ENCODE data around the gene SLIT2.

The SLIT2 gene

DNA sequence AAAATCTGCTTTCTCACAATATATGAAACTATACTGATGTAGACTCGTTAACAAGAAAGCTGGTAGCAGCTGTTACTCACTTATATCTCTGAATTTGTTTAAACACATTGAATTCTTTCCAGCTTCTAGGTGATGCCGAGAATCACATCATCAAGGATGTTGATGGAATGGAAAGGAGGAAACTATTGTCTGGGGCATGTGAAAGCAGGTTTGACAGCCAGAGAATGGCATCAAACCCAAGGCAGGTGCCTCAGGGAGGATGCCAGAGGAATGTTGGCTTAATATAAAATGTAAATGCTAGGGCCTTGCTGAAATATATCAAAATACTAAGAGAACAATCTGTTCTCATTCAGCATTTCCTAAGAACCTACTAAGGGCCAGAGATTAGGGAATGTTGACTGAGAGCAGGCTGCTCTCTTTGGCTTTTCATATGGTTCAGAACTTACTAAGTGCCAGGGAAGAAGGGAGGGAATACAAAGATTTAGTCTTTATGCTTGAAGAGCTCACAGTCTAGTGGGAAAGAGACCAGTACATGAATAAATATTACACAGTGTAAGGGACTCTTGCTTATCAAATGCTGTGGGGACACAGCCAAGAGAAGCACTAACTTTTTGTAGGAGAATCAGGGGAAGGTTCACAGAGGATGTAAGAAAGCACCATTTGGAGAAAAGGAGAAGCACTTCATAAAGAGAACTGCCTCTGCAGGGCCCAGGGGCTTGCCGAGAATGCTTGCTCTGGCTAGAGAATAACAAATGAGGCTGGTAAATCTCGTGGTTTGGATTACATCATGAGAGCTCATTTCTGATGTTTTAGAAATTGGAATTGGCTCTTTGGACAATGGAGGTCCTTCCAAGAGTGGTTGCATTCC, 14.7 kb downstream of the SLIT2 start:
- no peak for DNase-seq (ENCODE audit: low read depth)

- no peak for DNase-seq (ENCODE audit: low read depth)
Observed at GRCh38 chr4:20268028-20268427, 16.3 kb downstream of the SLIT2 start.

DNA sequence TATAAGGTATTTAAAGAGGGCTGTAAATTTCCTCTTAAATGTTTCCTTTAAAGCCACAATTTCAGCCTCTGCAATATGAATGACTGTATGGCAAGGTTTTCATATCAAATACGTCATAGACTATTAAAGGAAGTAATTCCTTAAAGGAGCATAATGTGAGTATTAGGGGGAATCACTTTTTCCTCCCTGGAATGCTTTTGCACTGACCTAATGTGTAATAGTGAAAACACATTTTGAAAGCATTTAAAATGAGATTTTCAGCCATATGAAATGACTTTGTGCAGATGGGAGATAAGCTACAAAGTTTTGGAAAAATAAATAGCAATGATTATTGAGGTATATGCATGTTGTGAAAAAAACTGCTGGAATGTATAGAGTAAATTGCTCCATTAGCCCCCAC, 17.6 kb downstream of the SLIT2 start:
- no peak for DNase-seq (ENCODE audit: low read depth)

- no peak for DNase-seq (ENCODE audit: low read depth)
Observed at GRCh38 chr4:20271950-20272349, 20.2 kb downstream of the SLIT2 start.

DNA sequence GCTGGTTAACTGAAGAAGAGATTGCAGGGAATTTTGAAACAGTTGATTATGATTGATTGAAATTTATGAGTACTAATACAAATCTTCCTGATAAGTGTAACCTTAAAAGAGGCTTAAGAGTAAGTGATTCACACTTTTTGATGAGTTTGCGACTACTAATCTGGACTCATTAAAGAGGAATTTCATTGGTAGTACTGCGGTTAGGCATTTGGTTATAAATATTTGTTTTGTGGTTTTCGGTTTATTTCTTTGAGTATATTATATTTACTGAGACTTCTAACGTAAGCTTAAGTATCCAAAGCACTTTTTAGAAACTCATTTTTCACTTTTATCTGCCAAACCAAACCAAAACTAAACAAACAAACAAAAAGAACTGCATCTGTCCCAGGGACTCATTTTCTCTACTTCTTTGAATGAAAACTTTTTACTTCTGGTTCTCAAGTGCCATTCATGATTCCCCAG, 20.7 kb downstream of the SLIT2 start:
- DNase-seq (ENCODE audit: low read depth): no peak

DNA sequence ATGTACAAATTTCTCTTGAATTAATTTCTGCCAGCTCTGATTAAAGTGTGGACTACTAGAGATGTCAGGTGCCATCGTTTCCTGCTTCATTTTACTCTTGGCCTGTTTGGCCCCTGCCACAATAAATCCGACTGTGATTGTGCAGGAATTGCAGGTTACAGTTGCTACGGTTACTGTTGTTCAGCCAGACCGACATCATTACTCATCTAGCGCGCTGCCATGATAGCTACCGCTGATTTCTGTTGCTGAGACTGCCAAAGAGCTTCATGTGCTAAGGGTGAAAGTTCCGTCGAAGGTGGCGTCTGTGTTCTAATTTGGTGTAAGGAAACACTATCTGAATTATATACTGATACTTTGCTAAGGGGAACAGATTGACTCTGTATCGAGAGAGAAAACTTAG, 22.1 kb downstream of the SLIT2 start:
- DNase-seq (ENCODE audit: low read depth): no peak

- DNase-seq (ENCODE audit: low read depth): no peak
Observed at GRCh38 chr4:20276848-20277247, 25.1 kb downstream of the SLIT2 start.

DNA sequence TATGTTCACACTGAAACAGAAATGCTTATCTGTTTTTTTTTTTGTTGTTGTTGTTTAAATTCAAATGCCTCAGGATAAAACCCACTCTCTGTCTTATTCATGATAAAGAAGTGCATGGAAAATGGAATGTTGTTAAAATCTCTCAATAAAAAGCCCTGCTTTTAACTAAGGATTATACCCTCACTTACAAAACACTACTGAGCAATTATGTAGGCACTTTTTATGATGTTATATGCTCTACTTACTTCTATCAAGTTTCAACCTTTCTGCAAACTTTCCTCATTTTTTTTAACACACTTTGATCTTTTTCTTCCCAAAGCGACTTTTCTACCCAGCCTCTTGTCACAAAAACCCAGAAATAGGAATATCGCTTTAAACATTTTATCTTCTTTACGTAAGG, 26.5 kb downstream of the SLIT2 start:
- DNase-seq (ENCODE audit: low read depth): no peak

DNA sequence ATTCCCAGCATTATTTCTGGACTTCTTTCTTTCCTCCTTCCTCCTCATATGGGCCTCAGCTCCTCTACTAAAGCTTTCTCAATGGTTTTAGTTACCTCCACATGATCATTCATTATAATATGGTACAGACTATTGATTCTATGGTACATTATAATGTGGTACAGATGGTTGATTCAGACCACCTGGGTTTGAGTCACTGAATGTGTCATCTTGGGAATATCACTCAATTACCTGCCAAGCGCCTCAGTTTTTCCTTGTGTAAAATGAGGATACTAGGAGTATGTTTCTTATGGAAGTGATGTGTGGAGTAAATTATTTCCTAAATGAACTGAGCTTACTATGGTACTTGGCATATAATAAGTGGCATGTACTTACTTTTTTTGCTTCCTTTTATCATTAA, 27.7 kb downstream of the SLIT2 start:
- no peak for DNase-seq (ENCODE audit: low read depth)

DNA sequence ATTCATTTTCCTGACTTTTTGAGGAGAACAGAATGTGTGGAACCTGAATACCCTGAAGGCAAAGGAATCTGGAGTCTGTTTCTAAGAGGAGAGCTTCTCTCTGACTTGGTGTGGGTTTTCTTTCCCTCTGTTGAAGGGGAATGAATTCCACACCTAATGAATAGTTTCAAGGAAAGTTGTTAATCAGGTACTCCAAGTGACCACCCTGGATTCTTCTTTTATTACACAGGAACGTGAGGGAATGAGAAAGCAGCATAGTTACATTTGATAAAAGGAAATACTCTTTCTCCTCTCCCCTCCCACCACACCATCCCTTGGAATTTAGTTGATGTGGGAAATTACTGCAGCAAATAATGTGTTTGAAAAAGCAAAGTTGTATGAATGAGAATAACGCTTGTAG, 29.7 kb downstream of the SLIT2 start:
- no peak for DNase-seq (ENCODE audit: low read depth)

GRCh38 chr4:20283039-20283438, 31.3 kb downstream of the SLIT2 start:
- DNase-seq (ENCODE audit: low read depth): no peak

GRCh38 chr4:20284990-20285389, 33.3 kb downstream of the SLIT2 start:
- DNase-seq (ENCODE audit: low read depth): no peak

- no peak for DNase-seq (ENCODE audit: low read depth)
Observed at GRCh38 chr4:20287246-20287645, 35.5 kb downstream of the SLIT2 start.

DNA sequence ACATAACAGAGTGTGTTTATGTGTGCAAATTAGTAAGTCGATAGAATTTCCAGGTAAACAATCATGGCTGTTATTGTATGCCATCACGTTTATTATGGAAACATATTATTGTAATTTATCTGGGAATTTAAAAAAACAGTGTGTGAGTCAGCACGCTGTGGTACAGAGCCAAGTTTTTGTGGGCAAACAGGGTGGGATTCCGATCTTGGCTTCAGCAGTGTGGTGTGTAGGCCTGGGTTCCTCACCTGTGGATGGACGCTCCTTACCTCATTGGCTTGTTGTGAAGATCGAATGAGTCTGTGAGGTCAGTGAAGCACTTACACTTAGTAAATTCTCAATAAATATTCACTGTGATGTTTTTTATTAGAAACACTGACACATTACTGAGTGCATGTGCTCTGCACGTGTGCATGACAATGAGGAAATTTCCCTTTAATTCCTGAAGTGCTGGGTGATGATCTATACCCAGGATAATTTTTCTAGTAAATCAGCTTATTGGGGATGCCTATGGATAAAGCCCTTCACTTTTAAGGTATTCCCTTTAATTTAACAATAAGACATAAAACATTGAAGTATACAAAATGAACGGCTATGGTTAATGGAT, 36.4 kb downstream of the SLIT2 start:
- DNase-seq (ENCODE audit: low read depth): no peak

DNA sequence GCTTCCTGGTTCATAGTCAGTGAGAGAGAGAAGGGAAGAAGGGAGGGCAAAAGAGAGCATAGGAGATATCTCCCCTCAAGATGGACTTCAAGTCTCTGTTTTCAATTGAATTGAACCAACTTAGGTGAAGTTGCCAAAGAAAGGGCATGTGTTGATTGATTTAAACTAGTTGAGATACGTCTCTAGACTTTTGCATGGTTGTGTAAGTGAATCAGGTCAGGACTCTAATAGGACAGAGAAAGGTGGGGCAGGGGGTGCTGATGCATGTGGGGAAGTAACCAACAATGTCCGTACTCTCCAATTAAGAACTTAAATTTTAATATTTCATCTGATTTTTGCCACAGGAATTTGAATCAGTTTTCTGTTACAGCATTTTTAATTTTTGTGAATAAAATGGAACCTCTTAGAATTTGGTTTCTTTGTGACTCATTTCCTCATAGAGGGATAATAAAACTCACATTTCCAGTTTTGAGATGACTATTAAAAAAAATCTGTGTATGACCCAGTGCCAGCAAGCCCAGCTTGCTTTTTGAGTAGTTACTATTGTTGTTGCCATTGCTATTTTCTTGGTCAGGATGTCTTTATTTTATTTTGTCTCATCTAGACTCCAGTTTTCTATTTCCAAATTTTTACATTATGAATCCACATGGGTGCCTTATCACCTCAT, 37.3 kb downstream of the SLIT2 start:
- DNase-seq (ENCODE audit: low read depth): no peak

GRCh38 chr4:20289782-20290181, 38.1 kb downstream of the SLIT2 start:
- DNase-seq (ENCODE audit: low read depth): no peak

- no peak for DNase-seq (ENCODE audit: low read depth)
Observed at GRCh38 chr4:20292739-20293138, 41.0 kb downstream of the SLIT2 start.

DNA sequence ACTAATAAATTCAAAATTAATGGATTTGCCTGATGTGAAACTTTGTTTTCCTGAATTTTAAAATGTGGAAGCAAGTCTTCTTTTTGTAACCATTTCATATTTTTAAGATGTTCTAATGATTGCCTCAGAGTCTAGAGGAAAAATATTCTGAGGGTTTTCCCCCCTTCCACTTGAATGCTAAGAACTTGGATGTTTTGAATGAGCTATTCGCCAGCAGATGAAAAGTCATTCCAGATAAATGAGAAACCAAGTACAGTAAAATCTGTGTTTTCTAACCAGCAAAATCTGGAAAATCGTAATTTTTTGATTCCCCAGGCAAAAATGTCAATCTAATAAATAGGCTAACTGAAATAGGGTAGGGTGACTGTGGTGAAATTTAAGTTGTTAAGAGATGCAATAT, 45.6 kb downstream of the SLIT2 start:
- no peak for DNase-seq (ENCODE audit: low read depth)

DNA sequence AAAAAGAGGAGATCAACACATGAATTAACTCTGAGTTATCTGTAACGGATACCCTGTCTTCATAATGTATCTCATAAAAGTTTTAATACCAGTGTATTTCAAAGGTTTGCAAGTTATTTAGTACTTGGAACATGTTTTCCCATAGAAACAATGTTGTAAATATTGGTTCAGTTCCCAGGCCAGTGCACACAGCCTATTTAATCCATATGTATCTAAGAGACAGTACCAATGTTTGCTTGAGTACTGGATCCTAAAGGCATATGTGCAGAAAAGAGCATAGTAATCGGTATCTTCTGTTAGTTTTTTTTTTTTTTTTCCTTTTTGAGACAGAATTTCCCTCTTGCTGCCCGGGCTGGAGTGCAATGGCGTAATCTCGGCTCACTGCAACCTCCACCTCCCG, 46.1 kb downstream of the SLIT2 start:
- DNase-seq (ENCODE audit: low read depth): no peak

DNA sequence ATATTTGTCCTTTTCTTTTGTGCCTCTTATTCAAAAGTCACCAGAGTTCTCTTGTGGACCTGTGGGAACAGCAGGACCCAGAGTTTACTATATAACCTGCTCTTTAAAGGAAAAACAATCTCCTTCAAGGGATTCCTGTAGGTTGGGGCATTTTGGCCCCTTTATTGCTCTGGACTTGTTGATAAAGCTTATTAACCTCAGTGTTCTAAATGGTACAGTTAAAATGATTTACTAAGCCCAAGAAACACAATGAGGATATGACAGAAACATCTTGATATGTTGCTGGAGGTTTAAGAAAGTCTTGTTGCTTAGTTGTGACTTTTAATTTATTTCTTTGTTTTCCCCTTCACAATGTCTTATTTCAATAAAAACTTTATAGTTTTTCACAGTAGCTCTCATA, 46.8 kb downstream of the SLIT2 start:
- no peak for DNase-seq (ENCODE audit: low read depth)

- DNase-seq (ENCODE audit: low read depth): no peak
Observed at GRCh38 chr4:20298986-20299385, 47.3 kb downstream of the SLIT2 start.

- no peak for DNase-seq (ENCODE audit: low read depth)
Observed at GRCh38 chr4:20299515-20299914, 47.8 kb downstream of the SLIT2 start.

- no peak for DNase-seq (ENCODE audit: low read depth)
Observed at GRCh38 chr4:20301161-20301560, 49.5 kb downstream of the SLIT2 start.

Measured in activated gamma-delta T cell treated with anti-CD3 and anti-CD28 coated beads, Interleukin-2, amount 50 U/mL, for 16 hours (primary cell).